Suprapubic skin (tissue), 4 donors: ENCODE data around the gene AUTS2. TPM values are rescaled to one million over a fixed set of nuclear protein-coding genes. Genes with fewer than 3 reads are reported as not detected.

Experiments
- DNase-seq, 2 donors: peaks; one replicate each; pipeline ENCODE4 v3.0.0-alpha.2; 2019; ENCODE audit warnings: low spot score in 2 of 2
- H3K27ac ChIP-seq: fragments of 200-600 bp; sonication (generic); one replicate; pipeline ENCODE4 v1.5.1; 2019
- H3K27me3 ChIP-seq: fragments of 200-600 bp; sonication (generic); one replicate; pipeline ENCODE4 v1.5.1; 2019
- H3K36me3 ChIP-seq: fragments of 200-600 bp; sonication (generic); one replicate; pipeline ENCODE4 v1.5.1; 2019
- H3K4me1 ChIP-seq: fragments of 200-600 bp; sonication (generic); one replicate; pipeline ENCODE4 v1.5.1; 2019
- H3K4me3 ChIP-seq: fragments of 200-600 bp; sonication (generic); one replicate; pipeline ENCODE4 v1.5.1; 2019; ENCODE audit warnings: mild to moderate bottlenecking
- H3K9me3 ChIP-seq: fragments of 200-600 bp; sonication (generic); one replicate; pipeline ENCODE4 v1.5.1; 2019
- EP300 ChIP-seq: sonication (generic); formaldehyde crosslinking; IDR thresholded peaks from one replicate; pipeline ENCODE4 v1.6.1; 2017; ENCODE audit warnings: antibody characterized with exemption
- POLR2A ChIP-seq, 2 donors: fragments of 450-650 bp; IDR thresholded peaks; one replicate each; pipeline ENCODE4 v1.6.1; 2017; ENCODE audit warnings: antibody characterized with exemption in 2 of 2, mild to moderate bottlenecking in 2 of 2, moderate library complexity in 2 of 2
- POLR2AphosphoS5 ChIP-seq, 3 donors: sonication (generic); formaldehyde crosslinking; IDR thresholded peaks; one replicate each; pipeline ENCODE4 v1.6.1; 2017; ENCODE audit warnings: antibody characterized with exemption in 3 of 3
- WGBS: methylation state at CpG from one replicate; pipeline ENCODE4 v1.1.5; 2018; 5-methylcytosine and 5-hydroxymethylcytosine counted together
- total RNA-seq, 4 donors: library from RNA; depleted of rRNA; stranded (reverse); fragments of >200 nt; gene quantifications; one replicate each; pipeline ENCODE4 v1.1.0, GENCODE V29; 2016
- TF ChIP-seq, protein P1 (sequence below), 2 donors: fragments of 200-600 bp in 1 of 2; fragments of 450-650 bp in 1 of 2; sonication (generic) in 1 of 2; IDR thresholded peaks; one replicate each; pipeline ENCODE4 v1.5.1; 2016 to 2019; ENCODE audit warnings: antibody characterized with exemption in 2 of 2, mild to moderate bottlenecking in 1 of 2, moderate library complexity in 1 of 2

AUTS2 gene
- total RNA-seq, 4 donors from 2014 or later = 31.0 to 102 (median 56.4) TPM

DNA sequence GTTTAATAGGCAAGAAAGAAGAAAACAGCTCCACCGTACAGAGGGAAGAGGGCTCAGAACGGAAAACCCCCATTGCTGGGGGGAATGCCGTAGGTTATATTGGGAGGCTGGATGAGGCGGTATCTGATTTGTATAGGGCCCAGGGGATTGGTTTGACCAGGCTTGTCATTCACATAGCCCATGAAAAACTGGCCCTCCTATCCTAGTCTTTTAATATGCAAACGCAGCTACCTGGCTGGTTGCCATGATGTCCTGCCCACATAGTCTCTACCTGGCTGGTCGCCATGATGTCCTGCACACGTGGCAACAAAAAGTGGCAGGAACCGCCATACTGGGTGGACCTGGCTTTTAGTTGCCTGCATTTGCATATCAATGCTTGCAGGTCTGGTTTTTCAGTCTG, 84.7 kb downstream of the AUTS2 start:
- no peaks in the 10 kb centered on the region for H3K36me3 ChIP-seq
- H3K27ac ChIP-seq = no peak overlapping the region
- 89% methylated on average over 8 of the region's 8 CpGs for WGBS
- H3K9me3 ChIP-seq = no peaks in the 10 kb centered on the region
- H3K4me3 ChIP-seq = no peak overlapping the region
- TF ChIP-seq POLR2AphosphoS5 (IDR thresholded peaks at IDR 0.05) (no peak), POLR2A (IDR thresholded peaks at IDR 0.05) (no peak), EP300 (no peak)
- TF ChIP-seq, protein P1, sequence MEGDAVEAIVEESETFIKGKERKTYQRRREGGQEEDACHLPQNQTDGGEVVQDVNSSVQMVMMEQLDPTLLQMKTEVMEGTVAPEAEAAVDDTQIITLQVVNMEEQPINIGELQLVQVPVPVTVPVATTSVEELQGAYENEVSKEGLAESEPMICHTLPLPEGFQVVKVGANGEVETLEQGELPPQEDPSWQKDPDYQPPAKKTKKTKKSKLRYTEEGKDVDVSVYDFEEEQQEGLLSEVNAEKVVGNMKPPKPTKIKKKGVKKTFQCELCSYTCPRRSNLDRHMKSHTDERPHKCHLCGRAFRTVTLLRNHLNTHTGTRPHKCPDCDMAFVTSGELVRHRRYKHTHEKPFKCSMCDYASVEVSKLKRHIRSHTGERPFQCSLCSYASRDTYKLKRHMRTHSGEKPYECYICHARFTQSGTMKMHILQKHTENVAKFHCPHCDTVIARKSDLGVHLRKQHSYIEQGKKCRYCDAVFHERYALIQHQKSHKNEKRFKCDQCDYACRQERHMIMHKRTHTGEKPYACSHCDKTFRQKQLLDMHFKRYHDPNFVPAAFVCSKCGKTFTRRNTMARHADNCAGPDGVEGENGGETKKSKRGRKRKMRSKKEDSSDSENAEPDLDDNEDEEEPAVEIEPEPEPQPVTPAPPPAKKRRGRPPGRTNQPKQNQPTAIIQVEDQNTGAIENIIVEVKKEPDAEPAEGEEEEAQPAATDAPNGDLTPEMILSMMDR (IDR thresholded peaks at IDR 0.05) = no peak
- DNase-seq = no peak
- H3K27me3 ChIP-seq = no peaks in the 10 kb centered on the region
- H3K4me1 ChIP-seq = peaks cover 24% of the 10 kb centered on the region

DNA sequence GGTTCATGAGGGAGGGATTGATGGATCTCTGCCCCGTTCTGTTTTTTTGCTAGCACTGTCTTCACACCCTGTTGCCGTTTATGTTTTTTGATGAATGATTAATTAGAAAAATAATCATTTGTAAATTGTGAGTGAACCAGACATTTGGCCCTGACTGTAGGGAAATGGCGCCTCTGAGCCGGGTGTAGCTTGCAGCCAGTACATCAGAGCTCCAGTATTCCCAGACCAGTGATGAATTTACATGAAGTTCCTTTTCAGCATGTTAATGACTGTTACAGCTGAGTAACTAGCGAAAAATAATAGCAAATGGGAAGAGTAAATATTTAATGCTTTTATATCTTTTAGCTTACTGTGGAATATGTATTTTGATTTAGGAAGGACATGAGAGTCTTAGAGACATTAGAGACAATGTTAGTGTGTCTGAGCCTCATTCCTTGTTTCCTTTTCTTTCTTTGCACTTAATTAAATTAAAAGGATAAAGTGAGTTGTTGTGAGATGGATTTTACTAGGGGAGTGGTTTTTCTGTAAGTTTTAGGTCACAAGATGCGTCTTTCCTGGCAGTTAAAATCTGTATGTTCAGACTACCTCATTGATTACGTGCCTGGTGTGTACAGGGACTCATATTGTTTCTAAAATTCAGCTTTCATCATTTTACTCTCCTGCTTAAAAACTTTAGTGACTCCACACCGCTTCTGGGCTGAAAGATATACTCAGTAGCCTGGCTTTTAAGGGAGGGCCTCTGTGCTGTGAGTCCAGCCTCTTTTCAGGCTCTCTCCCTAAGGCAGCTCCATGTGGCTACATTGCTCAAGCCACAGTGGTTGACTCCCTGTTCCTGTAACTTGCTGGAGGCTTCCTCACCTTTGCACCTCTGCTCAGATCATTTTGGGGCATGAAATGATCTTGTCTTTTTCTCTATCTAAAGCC, 86.4 kb downstream of the AUTS2 start:
- no peak for DNase-seq
- H3K27me3 ChIP-seq = no peaks in the 10 kb centered on the region
- no peak for TF ChIP-seq EP300
- TF ChIP-seq, protein P1 (IDR thresholded peaks at IDR 0.05) = no peak
- TF ChIP-seq POLR2A (IDR thresholded peaks at IDR 0.05) = no peak
- TF ChIP-seq POLR2AphosphoS5 (IDR thresholded peaks at IDR 0.05) = no peak
- no peaks in the 10 kb centered on the region for H3K9me3 ChIP-seq
- H3K4me3 ChIP-seq = no peak overlapping the region
- H3K36me3 ChIP-seq = no peaks in the 10 kb centered on the region
- 79% methylated on average over 8 of the region's 8 CpGs for WGBS
- no peak overlapping the region for H3K27ac ChIP-seq
- H3K4me1 ChIP-seq = peaks cover 12% of the 10 kb centered on the region

DNA sequence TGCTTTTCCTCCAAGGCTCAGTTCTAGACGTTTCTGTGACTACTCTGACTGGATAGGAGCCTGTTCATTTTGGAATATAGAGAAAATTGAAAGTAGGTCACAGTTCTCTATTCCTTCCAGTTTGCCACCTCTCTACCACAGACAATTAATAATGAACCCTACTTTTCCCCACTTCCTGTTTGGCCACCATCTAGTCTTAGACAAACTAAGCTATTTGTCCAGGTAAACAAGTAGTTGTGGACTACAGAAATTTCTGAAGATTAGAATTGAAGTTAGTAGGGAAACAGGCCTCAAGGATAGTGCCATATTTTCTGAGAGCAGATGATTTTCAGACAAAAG, 87.0 kb downstream of the AUTS2 start:
- Histone ChIP-seq H3K27me3 (no peaks in the 10 kb centered on the region), H3K4me1 (peaks cover 12% of the 10 kb centered on the region), H3K36me3 (no peaks in the 10 kb centered on the region), H3K4me3 (no peak overlapping the region), H3K27ac (no peak overlapping the region), H3K9me3 (no peaks in the 10 kb centered on the region)
- no peak for TF ChIP-seq EP300
- TF ChIP-seq, protein P1 (IDR thresholded peaks at IDR 0.05) = no peak
- no peak for TF ChIP-seq POLR2AphosphoS5 (IDR thresholded peaks at IDR 0.05)
- no peak for TF ChIP-seq POLR2A (IDR thresholded peaks at IDR 0.05)
- DNase-seq = no peak
- WGBS = 7% methylated on average over 1 of the region's 1 CpG

DNA sequence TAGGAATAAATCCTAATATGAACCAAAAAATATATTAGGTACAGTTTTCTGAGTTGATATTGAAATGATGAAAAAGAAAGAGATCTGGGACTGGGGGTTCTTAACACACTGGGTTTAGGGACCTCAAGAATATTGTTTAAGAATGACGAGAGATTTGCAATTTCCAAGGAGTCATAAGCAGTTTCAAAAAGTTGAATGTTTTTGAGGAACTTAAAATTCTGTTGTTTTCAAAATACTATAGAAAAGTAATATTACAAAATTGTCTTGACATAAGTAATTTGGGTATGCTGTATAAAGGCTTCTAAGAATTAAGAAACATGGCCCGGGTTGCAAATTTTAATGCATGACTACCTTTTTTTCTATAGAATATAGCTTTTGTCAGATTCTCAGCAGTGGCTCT, 88.1 kb downstream of the AUTS2 start:
- Histone ChIP-seq H3K4me1 (peaks cover 12% of the 10 kb centered on the region), H3K27me3 (no peaks in the 10 kb centered on the region), H3K9me3 (no peaks in the 10 kb centered on the region), H3K4me3 (no peak overlapping the region), H3K36me3 (no peaks in the 10 kb centered on the region), H3K27ac (no peak overlapping the region)
- DNase-seq = no peak
- TF ChIP-seq, protein P1 (IDR thresholded peaks at IDR 0.05) = no peak
- TF ChIP-seq EP300 (no peak), POLR2A (IDR thresholded peaks at IDR 0.05) (no peak), POLR2AphosphoS5 (IDR thresholded peaks at IDR 0.05) (no peak)
- WGBS = 93% methylated on average over 2 of the region's 2 CpGs

DNA sequence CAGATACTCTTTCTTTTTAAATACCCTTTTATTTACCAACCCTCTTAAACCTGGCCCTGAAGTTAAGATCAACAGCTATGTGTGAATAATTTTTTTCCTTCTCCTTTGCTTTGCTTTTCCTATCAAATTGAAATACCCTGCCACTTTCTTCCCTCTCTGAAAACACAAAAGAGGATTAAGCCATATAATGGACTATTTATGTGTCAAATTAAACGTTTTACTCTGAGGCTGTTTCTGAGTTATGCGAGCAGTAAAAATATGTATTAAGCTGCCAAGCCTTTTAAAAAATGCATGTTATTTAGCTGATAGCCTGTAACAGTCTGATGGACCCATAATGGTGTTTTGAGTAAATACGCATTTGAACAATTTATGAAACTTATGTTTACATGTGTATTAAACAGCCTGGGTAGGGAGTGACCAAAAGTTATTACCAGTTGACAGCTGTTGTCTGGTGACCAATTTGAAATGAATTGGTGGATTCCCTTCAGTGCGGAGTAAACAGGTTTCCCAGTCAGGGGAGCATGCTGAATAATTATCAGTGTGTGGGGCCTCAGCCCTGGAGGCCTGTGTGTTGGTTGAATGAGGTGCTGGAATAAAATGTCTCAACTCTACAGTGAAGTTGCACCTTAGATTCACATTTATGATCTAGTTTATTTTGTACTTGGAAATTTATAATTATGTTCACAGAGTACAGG, 89.6 kb downstream of the AUTS2 start:
- TF ChIP-seq, protein P1 (IDR thresholded peaks at IDR 0.05) = no peak
- TF ChIP-seq POLR2AphosphoS5 (IDR thresholded peaks at IDR 0.05) (no peak), EP300 (no peak), POLR2A (IDR thresholded peaks at IDR 0.05) (no peak)
- H3K27ac ChIP-seq = no peak overlapping the region
- no peaks in the 10 kb centered on the region for H3K36me3 ChIP-seq
- H3K4me3 ChIP-seq = no peak overlapping the region
- WGBS = 63% methylated on average over 4 of the region's 4 CpGs
- H3K4me1 ChIP-seq = peaks cover 12% of the 10 kb centered on the region
- no peaks in the 10 kb centered on the region for H3K27me3 ChIP-seq
- no peak for DNase-seq
- H3K9me3 ChIP-seq = no peaks in the 10 kb centered on the region
